Stimulated activated CD8-positive, alpha-beta memory T cell treated with anti-CD3 and anti-CD28 coated beads, Interleukin-2, amount 100 ng/mL, for 1 hour (primary cell): ENCODE measurements around the gene GPATCH4.
"Not testable (repeated sequence)": the region's sequence is repeated elsewhere in the genome, so short reads cannot be mapped to it uniquely, and the experiment has no call there.

ENCODE experiments used
- DNase-seq, 2 donors: peaks; one replicate each; pipeline ENCODE4 v3.0.0-alpha.2; 2020; ENCODE audit warnings: low read depth in 2 of 2

Gene GPATCH4

DNA sequence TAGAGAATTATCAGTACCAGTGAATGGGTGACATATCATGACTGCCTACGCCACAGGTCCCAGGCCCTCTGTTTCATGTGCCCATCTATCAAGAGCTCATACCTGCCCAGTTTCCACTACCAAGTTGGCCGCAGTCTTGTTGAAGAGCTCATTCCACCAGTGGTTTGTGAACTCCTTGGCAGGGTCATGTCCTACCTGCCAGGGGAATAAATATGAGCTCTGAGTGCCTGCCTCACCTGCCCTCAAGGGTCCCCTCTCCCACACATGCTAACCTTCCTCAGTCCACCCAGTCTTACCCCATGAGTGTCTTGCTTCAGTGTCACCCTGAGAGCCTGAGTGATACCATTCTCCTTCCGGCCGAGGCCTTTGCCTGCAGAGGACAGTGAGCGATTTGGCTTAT is 3.2 kb downstream of the GPATCH4 start:
- no peak for DNase-seq

DNA sequence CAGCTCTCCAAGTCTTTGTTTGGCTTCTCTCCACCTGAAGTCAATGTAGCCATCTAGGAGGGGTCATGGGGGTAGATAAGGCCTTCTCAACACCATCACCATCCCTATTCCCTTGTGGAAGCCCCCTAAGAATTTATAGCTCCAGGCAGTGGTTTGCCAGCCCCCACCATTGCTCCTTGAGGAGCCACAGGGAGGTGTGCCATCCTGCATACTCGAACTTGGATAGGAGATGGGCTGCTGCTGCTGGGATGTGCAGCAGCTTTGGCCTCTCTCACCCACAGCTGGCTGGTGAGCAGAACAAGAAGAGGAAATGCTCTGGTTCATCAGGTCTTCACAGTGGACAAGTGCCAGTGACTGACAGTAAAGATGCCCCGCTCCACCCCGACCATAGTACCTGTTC is 4.9 kb downstream of the GPATCH4 start:
- no peak for DNase-seq

DNA sequence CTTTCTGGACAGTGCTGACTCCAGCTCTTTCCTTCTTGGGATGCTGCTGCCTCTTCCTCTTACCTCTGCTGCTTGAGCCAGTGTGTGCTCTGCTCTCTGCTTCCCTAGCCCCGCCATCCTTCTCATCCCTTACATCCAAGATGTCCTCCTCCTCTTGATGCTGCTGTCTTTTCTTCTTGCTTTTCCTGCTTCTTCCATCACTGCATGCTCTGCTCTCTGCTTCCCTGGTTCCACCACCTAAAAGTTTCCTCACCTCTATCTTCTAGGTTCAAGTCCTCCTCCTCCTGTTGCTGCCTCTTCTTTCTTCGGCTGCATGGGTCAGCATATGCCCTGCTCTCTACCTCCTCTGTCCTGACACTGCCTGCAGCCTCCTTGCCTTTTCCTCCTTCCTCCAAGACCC is 6.3 kb downstream of the GPATCH4 start:
- DNase-seq: no peak

DNA sequence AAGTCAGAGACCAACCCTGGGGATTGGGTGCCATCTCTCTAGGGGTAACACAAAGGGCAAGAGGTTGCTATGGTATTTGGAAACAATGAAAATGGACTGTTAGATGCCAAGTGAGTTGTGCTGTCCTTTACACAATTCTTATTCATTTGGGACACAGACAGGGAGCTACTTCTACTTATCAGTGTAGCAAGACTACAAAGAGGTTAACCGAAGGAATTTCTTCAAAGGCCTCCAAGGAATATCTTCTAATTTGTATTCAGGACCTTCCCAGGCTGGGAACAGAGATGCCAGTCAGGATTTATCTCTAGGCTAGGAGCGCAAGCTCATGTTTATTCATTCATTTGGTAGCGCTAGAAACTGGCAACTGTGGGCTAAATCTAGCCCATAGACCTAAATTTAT is 7.1 kb downstream of the GPATCH4 start:
- no peak for DNase-seq

DNA sequence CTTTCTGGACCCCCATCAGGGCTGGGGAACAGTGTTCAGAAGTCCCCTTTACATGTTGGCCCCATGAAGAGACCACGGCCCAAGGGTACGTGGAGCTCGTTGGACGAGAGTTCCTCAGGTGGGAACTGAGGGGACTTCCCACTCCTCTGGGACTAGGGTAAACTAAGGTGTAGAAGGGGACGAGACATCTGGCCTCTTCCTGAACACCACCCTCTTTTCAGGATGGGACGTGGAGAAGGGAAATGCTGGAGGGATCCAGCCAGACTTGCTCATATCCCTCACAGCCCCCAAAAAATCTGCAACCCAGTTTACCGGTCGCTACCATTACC is 7.7 kb downstream of the GPATCH4 start:
- no peak for DNase-seq

DNA sequence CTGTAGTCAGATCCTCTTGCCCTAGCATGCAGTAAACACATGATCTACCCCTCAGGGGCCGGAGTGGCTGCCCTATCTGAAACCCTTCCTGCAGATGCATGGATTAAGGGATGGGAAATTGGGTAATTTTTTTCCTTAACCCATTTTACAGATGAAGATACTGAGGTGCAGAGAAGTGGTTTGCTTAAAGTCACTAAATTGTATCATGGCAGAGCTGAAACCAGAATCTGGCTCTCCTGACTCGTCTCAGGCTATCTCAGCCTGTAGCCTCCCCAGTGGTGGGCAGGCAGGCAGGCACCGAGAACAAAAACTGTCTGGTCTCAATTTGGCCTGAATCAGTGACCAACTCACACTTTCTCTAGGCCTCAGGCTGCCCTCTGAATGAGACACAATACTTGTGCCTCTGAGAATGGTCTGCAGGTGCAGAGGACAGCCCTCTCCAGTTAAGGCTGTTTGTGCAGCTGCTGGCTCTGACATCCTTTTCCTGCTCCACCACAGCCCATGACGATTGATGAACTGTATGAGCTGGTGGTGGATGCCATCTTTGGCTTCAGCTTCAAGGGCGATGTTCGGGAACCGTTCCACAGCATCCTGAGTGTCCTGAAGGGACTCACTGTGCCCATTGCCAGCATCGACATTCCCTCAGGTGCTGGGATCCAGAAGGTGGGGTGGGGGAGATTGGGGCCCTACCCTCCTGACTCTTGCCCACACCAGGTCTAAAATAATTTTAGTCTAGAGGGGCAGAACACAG is 8.2 kb downstream of the GPATCH4 start:
- DNase-seq: no peak

DNA sequence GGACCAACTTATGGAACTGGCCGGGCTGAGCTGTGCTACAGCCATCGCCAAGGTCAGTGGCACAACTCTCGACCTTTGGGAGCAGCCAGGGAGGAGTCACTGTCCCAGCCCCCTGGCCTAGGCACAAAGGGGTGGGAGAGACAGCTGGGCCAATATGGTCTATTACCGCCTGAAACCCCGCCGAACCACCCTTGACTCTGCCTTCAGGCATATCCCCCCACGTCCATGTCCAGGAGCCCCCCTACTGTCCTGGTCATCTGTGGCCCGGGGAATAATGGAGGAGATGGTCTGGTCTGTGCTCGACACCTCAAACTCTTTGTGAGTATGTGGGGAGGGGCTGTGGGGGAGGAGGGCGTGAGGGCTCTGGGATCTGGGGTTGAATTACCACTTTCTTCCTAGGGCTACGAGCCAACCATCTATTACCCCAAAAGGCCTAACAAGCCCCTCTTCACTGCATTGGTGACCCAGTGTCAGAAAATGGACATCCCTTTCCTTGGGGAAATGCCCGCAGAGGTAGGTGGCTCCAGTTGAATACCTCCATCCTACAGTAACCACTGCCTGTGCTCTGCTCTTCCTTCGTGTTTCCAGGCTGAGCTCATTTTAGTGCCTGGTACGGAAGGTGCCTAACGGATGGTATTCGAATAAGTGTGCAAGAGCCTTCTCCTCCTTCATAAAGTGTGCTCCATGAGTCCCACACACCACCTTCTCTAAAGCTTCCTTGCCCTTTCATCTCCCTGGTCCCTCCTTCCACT is 8.9 kb downstream of the GPATCH4 start:
- no peak for DNase-seq

DNA sequence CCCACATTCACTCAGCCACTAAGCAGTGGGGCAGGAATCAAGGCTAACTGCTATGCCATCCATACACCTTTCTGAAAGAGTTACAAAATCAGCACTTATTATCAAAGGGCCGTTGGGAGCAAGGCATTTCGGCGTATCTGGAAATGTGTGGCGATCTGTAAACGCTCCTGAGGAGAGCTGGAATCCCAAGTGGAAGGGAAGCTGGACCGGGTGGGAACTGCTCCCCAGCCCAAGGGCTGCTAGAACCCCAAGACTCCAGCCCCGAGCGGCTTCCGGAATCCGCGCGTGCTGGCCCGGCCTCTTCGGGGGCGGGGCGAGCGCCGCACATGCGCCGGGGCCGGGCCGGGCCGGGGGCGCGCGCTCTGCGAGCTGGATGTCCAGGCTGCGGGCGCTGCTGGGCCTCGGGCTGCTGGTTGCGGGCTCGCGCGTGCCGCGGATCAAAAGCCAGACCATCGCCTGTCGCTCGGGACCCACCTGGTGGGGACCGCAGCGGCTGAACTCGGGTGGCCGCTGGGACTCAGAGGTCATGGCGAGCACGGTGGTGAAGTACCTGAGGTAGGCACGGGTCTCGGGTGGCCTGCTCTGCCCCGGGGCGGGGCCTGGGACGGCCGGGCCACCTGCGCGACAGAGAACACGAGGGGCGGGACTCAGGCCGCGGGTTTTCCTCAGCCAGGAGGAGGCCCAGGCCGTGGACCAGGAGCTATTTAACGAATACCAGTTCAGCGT is 9.7 kb downstream of the GPATCH4 start, which contains the start of gene NAXE:
NAXE (plus strand) TSS at position 345 of the 726 bp plus-strand sequence; CDS start at position 374, 29 bp downstream.
- DNase-seq: peak; percentile 30 to 48

DNA sequence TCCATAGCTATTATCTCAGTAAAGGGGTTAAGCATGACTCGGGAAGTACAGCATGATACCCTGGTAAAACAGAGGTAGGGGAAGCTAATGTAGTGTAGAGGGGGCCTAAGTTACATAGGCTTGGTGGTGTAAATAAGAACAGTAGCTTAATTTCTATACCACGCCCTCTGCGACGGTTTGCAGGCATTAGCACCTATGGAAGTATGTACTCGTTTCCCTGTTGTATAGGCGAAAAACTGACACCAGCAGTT is 10.2 kb downstream of the GPATCH4 start:
- no peak for DNase-seq

DNA sequence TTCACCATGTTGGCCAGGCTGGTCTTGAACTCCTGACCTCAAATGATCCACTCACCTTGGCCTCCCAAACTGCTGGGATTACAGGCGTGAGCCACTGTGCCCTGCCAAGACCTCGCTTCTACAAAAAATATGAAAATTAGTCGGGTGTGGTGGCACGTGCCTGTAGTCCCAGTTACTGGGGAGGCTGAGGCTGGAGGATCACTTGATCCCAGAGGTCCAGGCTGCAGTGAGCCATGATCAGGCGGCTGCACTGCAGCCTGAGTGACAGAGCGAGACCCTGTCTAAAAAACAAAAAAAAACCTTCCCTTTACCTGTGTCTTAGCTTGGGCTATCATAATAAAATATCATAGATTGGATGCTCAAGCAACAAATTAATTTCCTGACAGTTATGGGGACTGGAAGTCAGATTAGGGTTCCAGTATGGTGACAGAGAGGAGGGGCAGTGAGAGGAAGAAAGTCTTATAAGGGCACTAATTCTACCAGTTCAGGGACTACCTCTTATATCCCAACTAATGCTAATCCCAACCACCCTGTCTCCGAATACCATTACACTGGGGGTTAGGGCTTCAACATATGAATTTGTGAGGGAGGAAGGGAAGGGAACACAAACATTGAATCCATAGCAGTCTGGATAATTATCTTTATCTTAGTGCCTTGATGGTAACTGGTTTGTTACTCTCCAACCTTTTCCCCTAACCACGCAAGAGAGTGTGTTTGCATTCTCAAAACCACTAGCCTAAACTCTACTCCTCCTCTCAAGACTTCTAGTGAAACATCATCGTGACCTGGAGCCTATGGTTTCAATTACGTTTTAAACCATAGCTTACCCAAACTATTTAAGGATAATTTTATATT is 10.7 kb downstream of the GPATCH4 start:
- DNase-seq: no peak

DNA sequence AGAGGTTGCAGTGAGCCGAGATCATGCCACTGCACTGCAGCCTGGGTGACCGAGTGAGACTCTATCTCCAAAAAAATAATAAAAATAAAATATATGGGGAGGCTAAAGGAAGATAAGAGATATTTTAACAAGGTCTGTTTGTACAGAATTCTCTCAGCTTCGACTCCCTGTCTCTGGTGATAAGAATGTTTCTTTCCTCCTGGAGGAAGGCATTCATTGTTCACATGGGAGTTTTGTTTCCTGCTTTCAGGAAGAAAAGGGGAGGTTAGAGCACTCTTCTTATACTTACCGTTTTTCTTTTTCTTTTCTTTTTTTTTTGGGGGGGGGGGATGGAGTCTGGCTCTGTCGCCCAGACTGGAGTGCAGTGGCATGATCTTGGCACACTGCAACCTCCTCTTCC is 11.7 kb downstream of the GPATCH4 start:
- no peak for DNase-seq

DNA sequence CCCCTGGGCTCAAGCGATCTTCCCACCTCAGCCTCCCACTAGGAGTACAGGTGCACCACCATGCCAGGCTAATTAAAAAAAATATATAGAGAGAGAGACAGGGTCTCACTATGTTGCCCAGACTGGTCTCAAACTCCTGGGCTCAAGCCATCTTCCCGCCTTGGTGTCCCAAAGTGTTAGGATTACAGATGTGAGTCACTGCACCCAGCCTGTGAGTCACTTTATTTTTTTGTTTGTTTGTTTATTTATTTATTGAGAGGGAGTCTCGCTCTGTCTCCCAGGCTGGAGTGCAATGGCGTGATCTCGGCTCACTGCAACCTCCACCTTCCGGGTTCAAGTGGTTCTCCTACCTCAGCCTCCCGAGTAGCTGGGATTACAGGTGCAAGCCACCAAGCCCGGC is 13.4 kb downstream of the GPATCH4 start:
- DNase-seq: not testable (repeated sequence)

DNA sequence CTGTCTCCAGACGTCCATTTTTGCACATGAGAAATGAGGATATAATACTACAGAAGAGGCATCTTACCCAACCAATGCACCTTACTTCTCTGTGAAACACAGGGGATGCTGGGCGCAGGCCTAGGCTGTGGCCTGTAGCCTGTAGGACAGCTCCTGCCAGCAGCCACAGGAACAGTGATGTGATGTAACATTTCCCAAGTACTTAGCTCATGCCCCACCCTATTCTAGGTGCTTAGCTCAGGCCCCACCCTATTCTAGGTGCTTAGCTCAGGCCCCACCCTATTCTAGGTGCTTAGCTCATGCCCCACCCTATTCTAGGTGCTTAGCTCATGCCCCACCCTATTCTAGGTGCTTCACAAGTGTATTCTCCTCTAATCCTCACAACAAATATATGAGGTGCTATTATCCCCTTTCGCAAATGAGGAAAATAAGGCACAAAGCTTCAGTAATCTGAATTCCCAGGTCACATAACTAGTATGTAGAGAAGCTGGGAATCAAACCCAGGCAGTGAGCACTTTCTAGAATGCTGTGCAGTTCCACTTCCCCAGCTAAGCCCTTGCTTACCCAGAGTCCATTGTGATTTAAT is 14.3 kb downstream of the GPATCH4 start:
- no peak for DNase-seq

DNA sequence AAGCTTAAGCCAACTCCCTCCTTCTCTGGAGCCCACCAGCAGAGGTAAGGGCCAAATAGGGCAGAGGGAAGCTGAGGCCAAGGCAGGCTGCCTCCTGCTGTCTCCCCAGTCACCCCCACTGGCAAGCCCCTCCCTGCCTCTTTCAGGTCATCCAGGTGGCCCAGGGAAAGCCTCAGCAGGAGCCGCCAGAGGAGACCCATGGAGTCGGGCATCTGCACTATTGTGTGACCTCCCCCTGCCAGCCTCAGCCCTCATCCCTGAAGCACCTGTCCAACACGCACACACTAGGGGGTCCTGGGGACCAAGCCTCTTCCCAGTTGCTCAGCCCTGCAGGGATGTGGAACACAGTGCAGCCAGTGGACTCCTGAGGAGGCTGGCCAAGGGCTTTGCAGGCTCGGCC is 15.0 kb downstream of the GPATCH4 start:
- no peak for DNase-seq

DNA sequence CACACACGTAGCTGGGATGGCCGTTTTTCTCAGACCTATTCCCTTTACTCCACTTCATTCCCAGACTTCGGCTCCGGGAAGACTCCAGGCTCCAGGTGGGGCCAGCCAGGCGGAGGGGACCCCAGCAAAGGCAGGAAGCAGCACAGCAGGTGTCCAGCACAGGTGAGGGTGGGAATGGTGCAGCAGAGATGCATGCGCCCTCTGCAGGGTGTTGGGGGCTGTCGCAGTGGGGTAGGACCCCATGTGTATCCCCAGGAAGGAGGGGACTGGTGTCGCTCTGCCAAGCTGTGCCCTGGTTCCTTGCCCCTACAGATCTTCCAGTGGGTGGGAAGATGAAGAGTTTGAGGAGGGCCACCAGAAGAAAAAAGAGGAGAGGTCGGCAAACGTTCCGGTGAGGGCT is 16.5 kb downstream of the GPATCH4 start:
- no peak for DNase-seq

DNA sequence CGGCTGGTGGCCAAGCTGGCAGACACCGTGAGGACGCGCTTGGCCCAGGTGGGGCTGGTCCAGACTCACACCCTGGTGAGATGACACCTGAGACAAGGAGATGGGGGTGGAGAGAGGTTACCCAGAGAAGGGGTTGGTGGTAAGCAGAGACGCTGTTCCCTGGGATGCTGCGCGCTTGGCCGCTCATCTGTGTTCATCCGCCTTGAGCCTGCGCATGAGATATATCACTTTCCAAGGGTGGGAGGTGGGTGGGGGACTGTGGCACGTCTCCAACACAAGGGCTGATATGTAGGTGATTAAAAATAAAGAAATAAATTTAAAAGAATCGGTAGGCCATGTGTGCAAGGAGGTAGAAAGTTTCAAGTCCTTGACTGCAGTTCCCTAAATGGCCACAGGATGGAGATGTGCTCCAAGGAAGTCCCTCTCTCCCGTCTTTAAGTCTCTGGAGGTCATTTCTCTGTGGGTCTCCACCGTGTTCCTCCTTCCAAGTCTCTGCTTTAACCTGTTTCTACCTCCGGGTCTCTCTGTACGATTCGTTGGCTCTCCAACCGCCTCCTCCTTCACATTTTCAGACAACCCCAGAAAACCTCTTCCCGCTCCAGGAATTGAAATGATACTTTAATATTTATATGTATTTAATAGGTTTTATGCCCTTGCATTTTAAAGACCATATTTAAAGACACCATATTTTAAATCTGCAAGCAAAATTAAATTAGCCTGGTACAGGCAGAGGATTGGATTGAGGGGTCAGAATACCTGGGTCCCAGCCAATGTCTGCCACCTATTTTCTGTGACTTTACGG is 17.3 kb downstream of the GPATCH4 start:
- peak; percentile 43 to 51 for DNase-seq

DNA sequence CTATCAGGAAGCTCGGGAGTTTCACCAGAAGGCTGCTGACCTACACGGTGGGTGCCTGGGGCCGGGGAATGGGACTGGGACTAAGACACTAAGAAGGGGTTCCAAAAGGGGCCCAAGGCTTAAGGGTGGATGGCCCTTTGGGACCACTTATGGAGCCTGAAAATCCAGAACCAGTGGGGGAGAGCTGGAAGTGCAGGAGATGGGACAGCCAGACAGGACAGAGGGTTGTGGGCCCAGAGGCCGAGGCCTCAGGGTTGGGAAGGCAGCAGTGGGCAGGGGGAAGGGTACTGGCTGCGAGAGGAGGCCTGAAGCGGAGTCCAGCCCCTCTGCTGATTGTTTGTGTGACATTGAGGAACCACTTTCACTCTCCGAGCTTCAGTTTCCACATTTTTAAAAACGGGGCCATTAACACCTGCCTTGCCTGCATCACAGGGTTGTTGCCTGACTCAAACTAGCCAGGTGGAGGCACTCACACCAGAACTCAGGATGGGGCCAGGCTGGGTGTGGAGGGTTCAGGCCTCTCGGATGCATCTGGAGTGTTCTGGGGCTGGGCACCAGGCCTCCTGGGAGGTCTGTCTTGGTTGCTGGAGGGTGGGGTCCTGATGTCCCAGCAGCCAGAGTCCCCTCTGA is 18.8 kb downstream of the GPATCH4 start:
- no peak for DNase-seq

DNA sequence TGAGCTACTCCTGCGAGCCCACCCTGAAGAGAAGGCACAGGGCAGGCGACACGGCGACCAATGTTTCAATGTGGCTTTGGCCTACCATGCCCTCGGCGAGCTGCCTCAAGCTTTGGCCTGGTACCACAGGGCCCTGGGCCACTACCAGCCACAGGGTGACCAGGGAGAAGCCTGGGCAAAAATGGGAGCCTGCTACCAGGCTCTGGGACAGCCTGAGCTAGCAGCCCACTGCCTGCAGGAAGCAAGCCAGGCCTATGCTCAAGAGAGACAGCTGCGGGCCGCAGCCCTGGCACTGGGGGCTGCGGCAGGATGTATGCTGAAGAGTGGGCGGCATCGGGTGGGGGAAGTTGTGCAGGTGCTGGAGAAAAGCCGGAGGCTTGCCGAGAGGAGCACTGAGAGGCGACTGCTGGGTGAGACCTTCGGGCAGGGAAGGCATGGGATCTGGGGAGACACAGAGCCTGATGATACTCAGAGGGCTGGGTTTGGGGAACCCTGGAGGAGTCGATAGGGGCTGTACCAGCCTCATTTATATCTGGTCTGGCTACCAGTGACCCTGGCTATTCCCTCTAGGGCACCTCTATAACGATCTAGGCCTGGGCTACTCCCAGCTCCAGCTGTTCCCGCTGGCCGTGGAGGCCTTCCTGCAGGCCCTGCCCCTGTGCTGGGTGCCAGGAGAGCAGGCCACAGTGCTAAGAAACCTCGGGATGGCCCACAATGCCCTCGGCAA is 19.5 kb downstream of the GPATCH4 start:
- peak in 1 of 2 donors; percentile 29 for DNase-seq

DNA sequence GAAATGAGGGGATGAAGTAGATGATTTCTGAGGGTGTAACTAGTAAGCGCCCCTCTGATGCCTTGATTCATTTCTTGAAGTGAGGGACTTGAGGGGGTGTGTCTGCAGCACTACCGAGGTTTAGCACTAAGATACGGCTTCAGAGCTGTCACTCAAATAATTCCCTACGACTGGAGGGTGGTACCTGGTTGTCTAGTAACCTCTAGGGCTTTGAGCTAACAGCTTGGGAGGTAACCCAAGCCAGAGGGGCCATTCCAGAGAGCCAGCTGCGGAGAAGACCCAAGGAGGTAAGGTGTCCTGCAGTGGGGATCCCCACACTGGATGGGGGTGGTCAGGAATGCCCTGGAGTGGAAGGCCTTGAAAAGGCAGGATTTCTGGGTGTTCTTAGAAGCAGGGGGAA is 21.8 kb downstream of the GPATCH4 start, which contains the start of gene TTC24:
TTC24 (plus strand) TSS at position 252 of the 400 bp plus-strand sequence. CDS start 1,642 bp downstream, outside the sequence.
- DNase-seq: no peak

DNA sequence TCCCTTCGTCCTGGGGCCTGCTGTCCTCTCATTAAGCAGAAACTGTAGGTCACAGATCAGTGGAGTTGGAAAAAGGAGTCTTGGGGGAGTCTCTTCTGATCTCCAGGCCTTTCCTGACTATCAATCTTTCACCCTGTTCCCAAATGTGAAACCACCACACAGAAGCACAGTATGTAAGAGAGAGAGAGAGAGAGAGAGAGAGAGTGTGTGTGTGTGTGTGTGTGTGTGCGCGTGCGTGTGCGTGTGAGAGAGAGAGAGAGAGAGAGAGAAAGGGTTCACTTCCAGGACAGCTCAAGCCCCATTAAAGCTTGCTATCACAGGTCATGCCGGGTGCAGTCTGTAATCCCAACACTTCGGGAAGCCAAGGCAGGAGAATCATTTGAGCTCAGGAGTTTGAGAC is 23.2 kb downstream of the GPATCH4 start:
- no peak for DNase-seq
